Ovary (tissue), 9 donors: ENCODE measurements around the gene PLCL1. TPM values are rescaled to one million over a fixed set of nuclear protein-coding genes. Genes with fewer than 3 reads are reported as not detected.

Experiments used
- DNase-seq, 5 donors: peaks; one replicate each; pipeline ENCODE4 v3.0.0-alpha.2; 2019 to 2020
- H3K27ac ChIP-seq, 2 donors: fragments of 200-600 bp; one replicate each; pipeline versions ENCODE4 v1.5.1 to v1.8.0; 2019 to 2022
- H3K27me3 ChIP-seq: fragments of 200-600 bp; one replicate; pipeline ENCODE4 v1.8.0; 2022
- H3K36me3 ChIP-seq: fragments of 200-600 bp; sonication (generic); one replicate; pipeline ENCODE4 v1.5.1; 2019
- H3K4me1 ChIP-seq: one replicate; pipeline ENCODE4 v1.8.1; 2013; ENCODE audit warnings: mild to moderate bottlenecking, moderate library complexity; ENCODE audit not compliant: insufficient read depth
- H3K4me3 ChIP-seq: fragments of 200-600 bp; sonication (generic); one replicate; pipeline ENCODE4 v1.5.1; 2017
- H3K9me3 ChIP-seq, 2 donors: fragments of 200-600 bp in 1 of 2; sonication (generic) in 1 of 2; one replicate each; pipeline versions ENCODE4 v1.5.1 to v1.8.1; 2013 to 2019; ENCODE audit warnings: mild to moderate bottlenecking in 1 of 2, moderate library complexity in 1 of 2
- EP300 ChIP-seq: sonication (generic); formaldehyde crosslinking; IDR thresholded peaks from one replicate; pipeline ENCODE4 v1.6.1; 2017; ENCODE audit warnings: antibody characterized with exemption
- POLR2A ChIP-seq: fragments of 450-650 bp; IDR thresholded peaks from one replicate; pipeline ENCODE4 v1.6.1; 2017; ENCODE audit warnings: antibody characterized with exemption, mild to moderate bottlenecking, moderate library complexity
- WGBS, 3 donors: extraction: QIAGEN DNeasy Blood & Tissue Kit in 1 of 3; methylation state at CpG; one replicate each; pipeline versions ENCODE4 v1.1.5 to v1.1.7; 2013 to 2017; 5-methylcytosine and 5-hydroxymethylcytosine counted together
- intact Hi-C, 4 donors: fragments of 100-400 bp; cut with DNase I; formaldehyde crosslinking; loops; one replicate each; pipeline versions ENCODE4 v1.11.0 to v1.15.1; 2022 to 2023
- polyA plus RNA-seq, 2 donors: library from polyadenylated mRNA; stranded (reverse); fragments of 200-250 nt in 1 of 2; fragments of 350-450 nt in 1 of 2; fragmentation: Illumina TruSeq in 1 of 2; extraction: RNeasy Lipid Tissue Mini Kit (QIAGEN cat#74804) in 1 of 2; gene quantifications; one replicate each; pipeline ENCODE4 v1.2.3, GENCODE V29; 2013 to 2014
- total RNA-seq, 7 donors: library from RNA; depleted of rRNA in 2 of 7; stranded (reverse); fragments of >200 nt in 2 of 7; fragmentation: NEBNext Ultra II Directional in 3 of 7; extraction: Animal tissue kit (Norgen Biotek cat#: 25700) in 3 of 7; gene quantifications; one replicate each; pipeline versions ENCODE4 v1.1.0 to v1.2.4, GENCODE V29; 2016 to 2023
- TF ChIP-seq, protein P1 (sequence below), 3 donors: fragments of 450-650 bp in 2 of 3; fragments of 200-600 bp in 1 of 3; IDR thresholded peaks; one replicate each; pipeline versions ENCODE4 v1.5.1 to v1.8.0; 2016 to 2022; ENCODE audit warnings: antibody characterized with exemption in 3 of 3, mild to moderate bottlenecking in 1 of 3
- donor health status: DM: no; HTN: no; CAD: no; lungs with moderate emphysema.
- donor health status: DM: no; HTN: no; CAD: no.
- donor health status: Bipolar disorder and iron deficiency.
- donor health status: DM: yes; HTN: yes; CAD: no.
- donor health status: DM: no; HTN: no; CAD: no.
- donor health status: DM: yes; HTN: yes; CAD: no.

PLCL1 gene
- total and polyA plus RNA-seq, 9 donors: 8.4 to 17.9 (median 11.1) TPM

GRCh38 chr2:198033626-198034025, 229.2 kb downstream of the PLCL1 start:
- Histone ChIP-seq H3K27ac (no peak overlapping the region), H3K4me3 (no peak overlapping the region), H3K9me3 (no peaks in the 10 kb centered on the region), H3K36me3 (no peaks in the 10 kb centered on the region), H3K4me1 (no peaks in the 10 kb centered on the region), H3K27me3 (no peaks in the 10 kb centered on the region)
- WGBS, 3 donors: 93 to 96% (median 94%) methylated on average over 5 of the region's 5 CpGs
- no peak for DNase-seq
- TF ChIP-seq EP300 (no peak), POLR2A (no peak)
- TF ChIP-seq, protein P1, sequence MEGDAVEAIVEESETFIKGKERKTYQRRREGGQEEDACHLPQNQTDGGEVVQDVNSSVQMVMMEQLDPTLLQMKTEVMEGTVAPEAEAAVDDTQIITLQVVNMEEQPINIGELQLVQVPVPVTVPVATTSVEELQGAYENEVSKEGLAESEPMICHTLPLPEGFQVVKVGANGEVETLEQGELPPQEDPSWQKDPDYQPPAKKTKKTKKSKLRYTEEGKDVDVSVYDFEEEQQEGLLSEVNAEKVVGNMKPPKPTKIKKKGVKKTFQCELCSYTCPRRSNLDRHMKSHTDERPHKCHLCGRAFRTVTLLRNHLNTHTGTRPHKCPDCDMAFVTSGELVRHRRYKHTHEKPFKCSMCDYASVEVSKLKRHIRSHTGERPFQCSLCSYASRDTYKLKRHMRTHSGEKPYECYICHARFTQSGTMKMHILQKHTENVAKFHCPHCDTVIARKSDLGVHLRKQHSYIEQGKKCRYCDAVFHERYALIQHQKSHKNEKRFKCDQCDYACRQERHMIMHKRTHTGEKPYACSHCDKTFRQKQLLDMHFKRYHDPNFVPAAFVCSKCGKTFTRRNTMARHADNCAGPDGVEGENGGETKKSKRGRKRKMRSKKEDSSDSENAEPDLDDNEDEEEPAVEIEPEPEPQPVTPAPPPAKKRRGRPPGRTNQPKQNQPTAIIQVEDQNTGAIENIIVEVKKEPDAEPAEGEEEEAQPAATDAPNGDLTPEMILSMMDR (IDR thresholded peaks at IDR 0.05): no peak
- intact Hi-C loops: no loop called here

DNA sequence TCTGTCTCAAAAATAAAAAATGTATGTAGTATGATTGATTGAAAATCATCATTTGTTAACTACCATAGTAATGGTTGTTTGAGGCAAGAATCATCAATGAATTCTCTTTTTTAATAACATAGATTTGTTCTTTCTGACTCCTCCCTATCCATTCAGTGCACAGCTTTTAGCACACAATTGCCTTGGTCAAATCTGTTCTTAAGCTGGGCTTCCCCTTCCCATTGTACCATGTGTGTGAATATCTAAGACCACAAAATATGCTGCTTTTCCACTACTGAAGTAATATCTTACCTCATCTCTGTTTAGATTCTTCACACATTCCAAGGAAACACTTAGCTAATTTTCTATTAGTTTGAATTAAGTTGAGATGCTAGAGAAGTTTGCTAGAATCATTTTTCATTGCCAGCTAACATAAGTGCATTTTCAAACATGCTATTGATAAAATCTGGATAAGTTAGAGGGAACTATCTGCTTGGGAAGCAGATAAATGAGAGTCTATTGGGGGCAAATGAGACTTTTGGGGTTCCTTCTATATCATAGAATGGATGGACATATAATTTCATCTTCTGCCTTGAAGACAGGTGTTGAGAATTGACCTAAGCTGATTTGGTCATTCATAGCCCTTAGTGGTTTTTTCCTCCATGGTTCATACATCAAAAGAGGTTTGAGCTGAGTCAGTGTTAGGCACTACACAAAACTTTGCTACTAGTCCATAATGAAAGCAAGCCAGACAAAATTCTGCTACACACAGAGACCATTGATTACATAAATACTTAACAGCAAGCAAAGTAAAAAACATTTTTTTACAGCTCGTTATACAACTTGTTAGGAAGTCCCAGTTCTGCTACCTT, 231.9 kb downstream of the PLCL1 start:
- no peak overlapping the region for H3K27ac ChIP-seq
- H3K9me3 ChIP-seq: no peaks in the 10 kb centered on the region
- intact Hi-C loops: no loop called here
- no peak overlapping the region for H3K4me3 ChIP-seq
- H3K27me3 ChIP-seq: no peaks in the 10 kb centered on the region
- TF ChIP-seq, protein P1 (IDR thresholded peaks at IDR 0.05): no peak
- TF ChIP-seq POLR2A (no peak), EP300 (no peak)
- H3K36me3 ChIP-seq: no peaks in the 10 kb centered on the region
- H3K4me1 ChIP-seq: no peaks in the 10 kb centered on the region
- WGBS, 3 donors: 0 to 86% (median 0%) methylated on average over 1 of the region's 1 CpG
- no peak for DNase-seq

DNA sequence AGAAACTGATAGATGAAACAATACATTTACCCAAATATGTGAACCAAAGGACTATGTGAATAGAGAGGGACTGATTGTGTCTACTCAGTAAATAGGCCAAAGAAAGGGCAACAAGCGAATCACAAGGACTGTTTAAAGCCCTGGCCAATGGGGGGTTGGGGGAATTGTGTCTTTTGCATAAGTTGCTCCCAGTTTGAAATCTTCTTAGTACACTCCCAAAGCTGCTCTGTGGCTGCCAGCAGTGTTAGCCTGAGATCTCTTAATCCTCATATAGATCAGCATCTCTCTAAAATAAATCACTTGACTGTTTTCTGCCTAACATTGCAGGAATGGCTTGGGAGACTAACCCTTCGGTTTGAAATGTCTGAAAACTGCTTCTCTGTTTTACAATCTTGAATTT, 236.4 kb downstream of the PLCL1 start:
- no peaks in the 10 kb centered on the region for H3K27me3 ChIP-seq
- no peaks in the 10 kb centered on the region for H3K36me3 ChIP-seq
- H3K9me3 ChIP-seq: no peaks in the 10 kb centered on the region
- H3K4me1 ChIP-seq: peaks cover 3% of the 10 kb centered on the region
- 48 to 89% (median 85%) methylated on average over 2 of the region's 2 CpGs for WGBS, 3 donors
- no peak for DNase-seq
- no peak overlapping the region for H3K27ac ChIP-seq
- H3K4me3 ChIP-seq: no peak overlapping the region
- TF ChIP-seq, protein P1 (IDR thresholded peaks at IDR 0.05): no peak
- TF ChIP-seq EP300 (no peak), POLR2A (no peak)
- intact Hi-C loops: no loop called here

- H3K27me3 ChIP-seq: no peaks in the 10 kb centered on the region
- intact Hi-C loops: no loop called here
- no peak for DNase-seq
- H3K27ac ChIP-seq: no peak overlapping the region
- WGBS, 3 donors: 0 to 79% (median 41%) methylated on average over 1 of the region's 1 CpG
- no peaks in the 10 kb centered on the region for H3K36me3 ChIP-seq
- H3K4me1 ChIP-seq: peaks cover 3% of the 10 kb centered on the region
- TF ChIP-seq POLR2A (no peak), EP300 (no peak)
- TF ChIP-seq, protein P1 (IDR thresholded peaks at IDR 0.05): no peak
- H3K9me3 ChIP-seq: no peaks in the 10 kb centered on the region
- H3K4me3 ChIP-seq: no peak overlapping the region
These were observed 237.8 kb downstream of the PLCL1 start for GRCh38 chr2:198042189-198042588.
